GM18868 (cell line): ENCODE measurements around the gene SYT2.
"Not testable (repeated sequence)": the region's sequence is repeated elsewhere in the genome, so short reads cannot be mapped to it uniquely, and the experiment has no call there.

Experiments
- ATAC-seq: cut with Tn5 transposase; IDR thresholded peaks from one replicate; pipeline ENCODE4 v1.9.1; 2021; ENCODE audit warnings: mild to moderate bottlenecking, moderate library complexity; ENCODE audit not compliant: unreplicated experiment

Gene SYT2

GRCh38 chr1:202599669-202600431 is 110.4 kb downstream of the SYT2 start:
- ATAC-seq: no peak

- ATAC-seq: no peak
Measured at GRCh38 chr1:202597090-202597761, 113.0 kb downstream of the SYT2 start.

- ATAC-seq: no peak
Measured at GRCh38 chr1:202596638-202597037, 113.6 kb downstream of the SYT2 start.

GRCh38 chr1:202593845-202594244 is 116.4 kb downstream of the SYT2 start:
- no peak for ATAC-seq

GRCh38 chr1:202592146-202592545 is 118.1 kb downstream of the SYT2 start:
- ATAC-seq: no peak

GRCh38 chr1:202591515-202591914 is 118.7 kb downstream of the SYT2 start:
- ATAC-seq: no peak

GRCh38 chr1:202590975-202591411 is 119.3 kb downstream of the SYT2 start:
- no peak for ATAC-seq

GRCh38 chr1:202590126-202590525 is 120.1 kb downstream of the SYT2 start:
- ATAC-seq: no peak

- no peak for ATAC-seq
Measured at GRCh38 chr1:202589190-202589930, 120.9 kb downstream of the SYT2 start.

- no peak for ATAC-seq
Measured at GRCh38 chr1:202588503-202589189, 121.6 kb downstream of the SYT2 start.

GRCh38 chr1:202587859-202588485 is 122.3 kb downstream of the SYT2 start:
- ATAC-seq: no peak

GRCh38 chr1:202586871-202587270 is 123.4 kb downstream of the SYT2 start:
- no peak for ATAC-seq

- ATAC-seq: no peak
Measured at GRCh38 chr1:202586018-202586821, 124.0 kb downstream of the SYT2 start.

GRCh38 chr1:202585590-202585933 is 124.7 kb downstream of the SYT2 start:
- no peak for ATAC-seq

GRCh38 chr1:202584707-202585589 is 125.3 kb downstream of the SYT2 start:
- no peak for ATAC-seq

GRCh38 chr1:202582350-202582749 is 127.9 kb downstream of the SYT2 start:
- not testable (repeated sequence) for ATAC-seq

GRCh38 chr1:202580619-202581018 is 129.6 kb downstream of the SYT2 start:
- ATAC-seq: no peak

- no peak for ATAC-seq
Measured at GRCh38 chr1:202579806-202580205, 130.4 kb downstream of the SYT2 start.

GRCh38 chr1:202578565-202578964 is 131.7 kb downstream of the SYT2 start:
- no peak for ATAC-seq
